Placental pericyte (primary cell): Measurements from ENCODE around the gene TAF9B. TPM values are rescaled to one million over a fixed set of nuclear protein-coding genes. Genes with fewer than 3 reads are reported as not detected.

Experiments used
- total RNA-seq: library from RNA; depleted of rRNA; stranded (reverse); fragments of >200 nt; gene quantifications from 2 replicates; pipeline ENCODE4 v1.2.3, GENCODE V29; 2012

The TAF9B gene
- 25.4 and 33.2 TPM in 2 replicates for total RNA-seq

GRCh38 chrX:78139160-78140123 lies at the start of gene TAF9B:
TAF9B (minus strand) TSS chrX:78139650; CDS start chrX:78139611, 39 bp downstream.

GRCh38 chrX:78103623-78104446 lies 35.6 kb downstream of the TAF9B start, which contains the start of gene PGK1:
PGK1 (plus strand) TSS chrX:78104248; CDS start chrX:78104341, 93 bp downstream.

Other genes starting within 250 kb of the TAF9B start
- 107 and 297 TPM in 2 replicates for gene MAGT1, start 244.2 kb downstream of the TAF9B start, total RNA-seq
- 118 and 212 TPM in 2 replicates for gene COX7B, start 240.2 kb downstream of the TAF9B start, total RNA-seq
- 12.0 and 20.2 TPM in 2 replicates for gene ATP7A, start 229.0 kb downstream of the TAF9B start, total RNA-seq
- not detected in 2 replicates for gene PGAM4, start 170.0 kb downstream of the TAF9B start, total RNA-seq
- 251 and 331 TPM in 2 replicates for gene PGK1, start 35.4 kb downstream of the TAF9B start, total RNA-seq
- 0.29 TPM in 1 of 2 replicates, not detected in the other for gene CYSLTR1, start 188.0 kb upstream of the TAF9B start, total RNA-seq